ENCODE measurements around the gene ZNF584.

- TF ChIP-seq GATA2 (IDR thresholded peaks at IDR 0.05; ENCODE audit: low read depth, low read length) (no peak), GATA3 (IDR thresholded peaks at IDR 0.05; ENCODE audit: low read depth, low read length) (no peak)
These were observed 46.6 kb upstream of the ZNF584 start for GRCh38 chr19:58361900-58362271.

All from SH-SY5Y (cell line).